Osteocyte (in vitro differentiated cells): ENCODE results near the gene HSPA2. TPM values are rescaled to one million over a fixed set of nuclear protein-coding genes. Genes with fewer than 3 reads are reported as not detected.
A peak's percentile ranks its signal among the peaks of the same experiment; 100 is the strongest.

Source experiments
- DNase-seq: peaks from one replicate; pipeline ENCODE4 v3.0.0; 2021; ENCODE audit warnings: mixed read lengths; ENCODE audit not compliant: unreplicated experiment; ENCODE audit errors: extremely low spot score
- H3K27ac Mint-ChIP-seq: one replicate; pipeline ENCODE4 v1.8.0; 2021; ENCODE audit warnings: mild to moderate bottlenecking, mixed read lengths; ENCODE audit not compliant: unreplicated experiment
- H3K27me3 Mint-ChIP-seq: one replicate; pipeline ENCODE4 v1.8.0; 2021; ENCODE audit warnings: mixed read lengths; ENCODE audit not compliant: unreplicated experiment
- H3K36me3 Mint-ChIP-seq: one replicate; pipeline ENCODE4 v1.8.0; 2021; ENCODE audit warnings: mixed read lengths; ENCODE audit not compliant: unreplicated experiment
- H3K4me1 Mint-ChIP-seq: one replicate; pipeline ENCODE4 v1.8.0; 2021; ENCODE audit warnings: mixed read lengths; ENCODE audit not compliant: unreplicated experiment
- H3K4me3 Mint-ChIP-seq: one replicate; pipeline ENCODE4 v1.8.0; 2021; ENCODE audit warnings: mild to moderate bottlenecking, moderate library complexity, mixed read lengths; ENCODE audit not compliant: unreplicated experiment
- H3K9me3 Mint-ChIP-seq: one replicate; pipeline ENCODE4 v1.8.0; 2021; ENCODE audit warnings: mixed read lengths; ENCODE audit not compliant: unreplicated experiment
- total RNA-seq: library from RNA; stranded (reverse); gene quantifications from 2 replicates; pipeline ENCODE4 v1.2.1, GENCODE V29; 2021
- TF ChIP-seq, protein P1 (sequence below): fragments of 200-600 bp; sonication (generic); IDR thresholded peaks from 2 replicates; pipeline ENCODE4 v1.5.0; 2021; ENCODE audit warnings: antibody characterized with exemption, mild to moderate bottlenecking, moderate library complexity

The HSPA2 gene
- total RNA-seq, 1 donor from 2014 or later = 2.1 TPM

DNA sequence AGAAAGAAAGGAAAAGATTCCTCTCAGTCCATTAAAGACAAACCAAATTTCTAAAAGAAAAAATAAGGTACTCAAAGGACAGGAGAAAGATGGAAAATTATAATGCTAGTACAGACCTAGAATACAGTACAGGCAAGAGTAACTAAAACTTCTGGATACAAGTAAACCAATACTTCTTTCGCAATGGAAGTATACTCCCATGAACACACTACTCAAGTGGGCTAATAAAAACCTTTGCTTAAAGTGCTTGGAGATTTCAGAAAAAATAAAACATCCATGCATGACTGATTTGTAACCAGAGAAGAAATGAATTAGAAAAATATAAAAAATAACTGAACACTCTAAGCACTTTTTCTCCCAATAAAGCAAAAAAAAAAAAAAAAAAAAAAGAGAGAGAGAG, 40.5 kb upstream of the HSPA2 start:
- H3K9me3 Mint-ChIP-seq = no peaks in the 10 kb centered on the region
- no peak overlapping the region for H3K4me3 Mint-ChIP-seq
- no peak for DNase-seq
- peak overlapping the region; percentile 66 for H3K27ac Mint-ChIP-seq
- H3K4me1 Mint-ChIP-seq = peaks cover 34% of the 10 kb centered on the region
- TF ChIP-seq, protein P1, sequence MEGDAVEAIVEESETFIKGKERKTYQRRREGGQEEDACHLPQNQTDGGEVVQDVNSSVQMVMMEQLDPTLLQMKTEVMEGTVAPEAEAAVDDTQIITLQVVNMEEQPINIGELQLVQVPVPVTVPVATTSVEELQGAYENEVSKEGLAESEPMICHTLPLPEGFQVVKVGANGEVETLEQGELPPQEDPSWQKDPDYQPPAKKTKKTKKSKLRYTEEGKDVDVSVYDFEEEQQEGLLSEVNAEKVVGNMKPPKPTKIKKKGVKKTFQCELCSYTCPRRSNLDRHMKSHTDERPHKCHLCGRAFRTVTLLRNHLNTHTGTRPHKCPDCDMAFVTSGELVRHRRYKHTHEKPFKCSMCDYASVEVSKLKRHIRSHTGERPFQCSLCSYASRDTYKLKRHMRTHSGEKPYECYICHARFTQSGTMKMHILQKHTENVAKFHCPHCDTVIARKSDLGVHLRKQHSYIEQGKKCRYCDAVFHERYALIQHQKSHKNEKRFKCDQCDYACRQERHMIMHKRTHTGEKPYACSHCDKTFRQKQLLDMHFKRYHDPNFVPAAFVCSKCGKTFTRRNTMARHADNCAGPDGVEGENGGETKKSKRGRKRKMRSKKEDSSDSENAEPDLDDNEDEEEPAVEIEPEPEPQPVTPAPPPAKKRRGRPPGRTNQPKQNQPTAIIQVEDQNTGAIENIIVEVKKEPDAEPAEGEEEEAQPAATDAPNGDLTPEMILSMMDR = no peak
- no peaks in the 10 kb centered on the region for H3K36me3 Mint-ChIP-seq
- no peaks in the 10 kb centered on the region for H3K27me3 Mint-ChIP-seq

GRCh38 chr14:64501411-64502171, 39.0 kb upstream of the HSPA2 start:
- no peaks in the 10 kb centered on the region for H3K9me3 Mint-ChIP-seq
- DNase-seq = no peak
- H3K4me3 Mint-ChIP-seq = peak overlapping the region; percentile 41
- peak overlapping the region; percentile 95 for H3K27ac Mint-ChIP-seq
- TF ChIP-seq, protein P1 = no peak
- H3K4me1 Mint-ChIP-seq = peaks cover 43% of the 10 kb centered on the region
- H3K27me3 Mint-ChIP-seq = no peaks in the 10 kb centered on the region
- H3K36me3 Mint-ChIP-seq = no peaks in the 10 kb centered on the region

DNA sequence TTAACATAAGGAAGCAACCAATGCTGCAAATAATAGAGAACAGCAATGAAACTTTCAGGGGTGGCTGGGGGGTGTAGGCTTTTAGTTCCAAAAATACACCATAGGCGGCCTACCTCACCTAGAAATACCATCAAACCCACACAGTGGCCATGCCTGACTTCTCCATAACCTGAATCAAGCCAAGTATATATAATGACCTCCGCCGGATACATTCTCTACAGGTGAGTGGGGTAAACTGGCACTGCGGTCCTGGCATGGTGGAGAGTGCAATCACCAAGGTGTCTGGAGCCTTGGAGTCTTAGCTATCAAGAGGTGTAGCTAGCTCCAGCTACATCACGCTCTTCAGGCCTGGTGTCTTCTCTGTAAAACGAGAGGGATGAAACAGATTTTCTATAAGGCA, 38.1 kb upstream of the HSPA2 start:
- H3K36me3 Mint-ChIP-seq = no peaks in the 10 kb centered on the region
- TF ChIP-seq, protein P1 = no peak
- DNase-seq = no peak
- H3K4me1 Mint-ChIP-seq = peaks cover 52% of the 10 kb centered on the region
- no peaks in the 10 kb centered on the region for H3K9me3 Mint-ChIP-seq
- H3K27ac Mint-ChIP-seq = peak overlapping the region; percentile 95
- no peaks in the 10 kb centered on the region for H3K27me3 Mint-ChIP-seq
- peak overlapping the region; percentile 87 for H3K4me3 Mint-ChIP-seq

DNA sequence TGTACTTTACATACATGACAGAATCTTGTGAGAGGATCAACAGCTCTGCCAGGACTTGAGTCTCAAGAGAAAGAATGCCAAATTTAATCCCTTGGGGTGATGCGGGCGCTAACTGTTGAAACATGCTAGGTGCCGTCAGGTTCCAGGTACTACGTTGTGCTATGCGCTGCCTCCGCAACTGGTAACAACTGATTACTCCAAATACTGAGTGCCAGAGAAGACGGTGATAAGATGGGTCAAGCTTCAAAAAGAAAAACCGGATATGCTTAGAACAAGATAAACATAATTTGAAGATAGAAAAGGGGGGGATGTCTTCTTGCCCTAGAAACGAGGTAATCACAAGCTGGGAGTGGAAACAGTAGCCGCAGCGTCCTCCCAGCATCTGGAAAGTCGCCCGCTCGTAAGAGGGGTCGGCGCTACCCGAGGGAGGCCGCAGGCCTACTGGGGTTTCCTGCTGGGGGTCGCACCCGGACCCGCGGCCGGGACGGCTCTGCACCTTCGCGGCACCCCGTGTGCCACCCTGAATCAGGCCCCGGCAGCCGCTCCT, 37.6 kb upstream of the HSPA2 start:
- no peak for DNase-seq
- H3K36me3 Mint-ChIP-seq = no peaks in the 10 kb centered on the region
- H3K27ac Mint-ChIP-seq = peak overlapping the region; percentile 95
- peak overlapping the region; percentile 87 for H3K4me3 Mint-ChIP-seq
- no peaks in the 10 kb centered on the region for H3K9me3 Mint-ChIP-seq
- peaks cover 57% of the 10 kb centered on the region for H3K4me1 Mint-ChIP-seq
- TF ChIP-seq, protein P1 = no peak
- H3K27me3 Mint-ChIP-seq = no peaks in the 10 kb centered on the region
